Measurements from ENCODE around the gene MAP9.
"Not testable (repeated sequence)": the region's sequence is repeated elsewhere in the genome, so short reads cannot be mapped to it uniquely, and the experiment has no call there.

The MAP9 gene

DNA sequence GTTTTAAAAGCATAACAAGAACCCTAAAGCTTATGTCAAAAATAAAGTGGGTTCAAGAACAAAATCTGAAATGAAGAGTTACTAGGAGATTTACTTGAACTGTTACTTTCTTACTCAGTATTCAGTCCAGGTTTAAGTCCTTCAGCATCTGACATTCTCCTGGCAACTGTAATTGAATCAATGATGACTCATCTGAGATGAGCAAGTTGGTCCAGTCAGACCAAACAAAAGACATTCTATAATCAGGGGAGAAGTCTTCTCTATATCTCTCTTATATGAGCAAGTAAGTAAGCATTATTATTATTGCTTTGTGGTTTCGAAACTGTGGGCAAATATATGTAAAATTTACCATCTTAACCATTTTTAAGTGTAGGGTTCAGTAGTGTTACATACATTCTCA, 34.6 kb downstream of the MAP9 start:
- no peak for DNase-seq (ENCODE audit: low read depth)

DNA sequence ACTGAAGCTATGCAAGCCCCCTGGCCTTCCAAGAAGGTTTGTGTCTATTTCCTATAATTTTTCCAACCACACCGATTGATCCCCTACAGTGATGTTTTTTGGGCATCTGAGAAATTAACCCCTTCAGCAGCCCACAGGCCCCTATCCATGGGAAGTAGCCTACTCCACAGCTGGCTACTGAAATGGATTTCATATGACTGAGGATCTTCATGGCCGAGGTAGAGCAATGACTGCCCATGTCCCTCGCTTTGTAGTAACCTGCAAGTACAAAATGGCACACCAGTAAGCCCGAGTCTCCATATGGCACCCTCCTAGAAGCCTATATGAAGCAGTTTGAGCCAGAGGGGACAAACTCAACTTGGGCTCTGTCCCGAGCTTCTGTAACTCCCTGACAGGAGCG, 36.8 kb downstream of the MAP9 start:
- no peak for DNase-seq (ENCODE audit: low read depth)

DNA sequence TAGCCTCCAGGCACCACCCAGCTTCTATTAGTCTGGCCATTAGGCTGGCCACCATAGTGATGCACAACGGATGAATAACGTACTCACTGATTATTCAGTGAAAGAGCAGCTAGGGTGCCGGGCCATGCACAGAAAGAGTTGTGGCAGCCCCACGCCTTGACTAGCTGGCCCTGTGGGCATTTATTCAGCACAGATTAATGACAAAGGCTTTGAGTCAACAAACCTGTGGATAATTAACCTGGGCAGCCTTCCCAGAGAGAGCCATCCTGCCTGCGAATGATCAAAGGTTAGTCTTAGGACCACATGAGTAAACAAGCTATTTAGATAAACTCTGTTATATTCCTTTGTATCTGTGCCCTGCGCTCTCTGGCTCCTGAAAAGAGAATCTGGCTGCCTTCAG, 37.2 kb downstream of the MAP9 start:
- DNase-seq (ENCODE audit: low read depth): no peak

DNA sequence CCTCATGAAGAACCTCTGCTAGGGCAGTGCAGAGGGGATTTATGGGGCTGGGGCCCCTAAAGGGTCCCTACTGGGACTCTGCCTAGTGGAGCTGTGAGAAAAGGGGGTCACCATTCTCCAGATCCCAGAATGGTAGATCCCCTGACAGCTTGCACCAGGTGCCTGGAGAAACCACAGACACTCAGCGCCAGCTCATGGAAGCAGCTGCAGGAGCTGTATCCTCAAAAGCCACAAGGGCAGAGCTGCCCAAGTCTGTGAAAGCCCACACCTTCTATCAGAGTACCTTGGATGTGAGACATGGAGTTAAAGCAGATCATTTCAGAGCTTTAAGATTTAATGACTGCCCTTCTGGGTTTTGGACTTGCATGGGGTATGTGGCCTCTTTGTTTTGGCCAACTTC, 38.6 kb downstream of the MAP9 start:
- no peak for DNase-seq (ENCODE audit: low read depth)

DNA sequence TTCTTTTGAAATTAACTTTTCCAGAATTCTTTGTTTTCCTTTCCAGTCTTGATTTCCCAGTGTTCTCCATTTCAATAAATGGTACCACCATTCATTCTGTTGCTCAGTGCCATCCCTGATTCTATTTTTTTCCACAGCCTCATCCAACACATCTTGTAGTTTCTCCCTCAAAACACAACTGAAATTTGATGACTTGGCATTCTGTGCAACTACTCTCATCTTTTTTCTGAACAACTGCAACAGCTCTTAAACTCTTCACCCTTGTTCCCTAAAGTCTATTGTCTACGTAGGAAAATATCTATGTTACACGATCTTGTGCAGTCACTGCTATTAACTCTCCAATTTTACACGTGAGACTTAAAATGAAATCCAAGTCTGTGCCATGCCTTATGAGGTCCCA, 40.5 kb downstream of the MAP9 start:
- DNase-seq (ENCODE audit: low read depth): no peak

DNA sequence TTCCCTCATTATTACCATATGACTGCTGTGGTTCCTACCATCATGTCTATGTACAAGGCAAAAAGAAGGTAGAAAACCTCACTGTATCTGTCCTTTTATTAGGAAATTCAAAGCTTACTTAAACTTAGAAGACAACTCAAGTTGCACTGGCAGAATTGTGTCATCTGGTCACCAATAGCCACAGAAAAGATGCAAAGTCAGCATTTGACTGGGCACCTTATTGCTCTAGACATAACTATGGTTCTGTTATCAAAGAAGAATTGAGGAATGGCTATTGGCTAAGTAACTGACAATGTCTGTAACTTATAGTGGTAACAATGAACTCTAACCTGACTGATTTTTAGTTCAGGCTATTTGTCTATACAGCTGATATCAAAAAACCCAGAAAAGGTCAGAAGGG, 45.3 kb downstream of the MAP9 start:
- DNase-seq (ENCODE audit: low read depth): no peak

DNA sequence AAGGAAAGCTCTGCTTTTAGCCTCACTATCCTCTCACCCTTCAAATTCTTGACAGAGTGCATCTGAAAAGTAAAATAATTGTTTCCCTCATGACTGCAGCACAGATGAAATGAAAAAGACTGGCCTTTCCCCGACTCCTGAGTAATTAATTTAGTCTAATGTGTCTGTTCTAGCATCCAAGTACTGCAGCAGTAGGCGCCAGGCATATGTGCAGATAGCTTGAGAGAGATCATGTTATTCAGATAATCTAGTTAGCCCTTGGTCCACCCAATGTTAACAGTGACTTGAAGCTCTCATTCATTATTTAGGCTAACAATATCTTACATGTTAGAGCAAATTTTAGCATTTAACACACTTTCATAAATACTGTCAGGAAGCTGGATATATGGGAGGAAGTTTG, 54.0 kb downstream of the MAP9 start:
- no peak for DNase-seq (ENCODE audit: low read depth)

DNA sequence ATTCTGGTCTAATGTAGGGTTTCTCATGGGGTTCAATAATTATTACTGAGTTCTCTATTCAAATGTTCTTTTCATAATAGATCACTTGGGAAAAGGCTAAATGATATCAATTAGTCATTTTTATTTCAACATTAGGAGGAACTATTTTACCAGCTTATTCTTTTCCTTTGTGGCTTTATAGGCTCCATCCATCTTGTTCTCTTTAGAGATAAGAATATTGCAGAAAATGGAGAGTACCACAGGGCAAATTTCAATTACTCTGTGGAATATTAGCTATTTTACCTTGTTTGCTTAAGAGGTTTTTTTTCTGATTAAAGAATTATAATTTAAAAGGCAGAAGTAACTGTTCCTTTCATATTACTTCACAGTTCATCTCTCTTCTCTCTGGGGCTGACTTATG, 55.8 kb downstream of the MAP9 start:
- DNase-seq (ENCODE audit: low read depth): no peak

DNA sequence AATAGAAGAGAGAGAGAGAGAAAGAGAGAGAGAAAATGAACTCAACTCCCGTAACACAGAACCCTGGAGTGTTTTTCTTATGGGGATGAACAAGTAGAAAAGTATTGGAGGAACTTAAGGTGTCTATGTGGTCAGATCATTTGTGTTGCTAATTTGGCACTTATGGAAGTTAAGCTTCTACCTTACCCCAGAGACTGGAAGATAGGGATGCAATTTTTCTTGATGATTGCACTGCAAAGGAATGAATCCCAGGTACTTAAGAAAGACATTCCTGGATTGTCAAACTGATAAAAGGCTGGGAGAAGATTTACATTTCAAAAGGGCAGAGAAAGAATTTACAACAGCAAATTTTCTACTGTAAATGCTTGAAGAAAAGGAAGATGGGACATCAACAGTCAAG, 57.2 kb downstream of the MAP9 start:
- no peak for DNase-seq (ENCODE audit: low read depth)

DNA sequence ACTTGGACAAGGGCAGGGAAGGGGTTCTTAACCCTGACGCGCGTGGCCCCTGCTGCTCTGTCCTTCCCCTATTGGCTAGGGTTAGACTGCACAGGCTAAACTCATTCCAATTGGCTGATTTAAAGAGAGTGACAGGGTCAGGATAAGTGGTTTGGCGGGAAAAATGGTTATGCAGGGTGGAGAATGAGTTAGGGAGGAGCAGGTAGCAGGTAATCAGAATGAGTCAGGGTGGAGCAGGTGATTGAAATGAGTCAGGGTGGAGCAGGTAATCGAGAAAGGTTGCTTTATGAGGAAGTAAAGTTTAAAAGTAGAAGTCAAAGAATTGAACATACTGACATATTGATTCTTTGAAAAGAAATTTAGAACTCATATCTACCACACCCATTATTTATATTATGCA, 64.7 kb downstream of the MAP9 start:
- DNase-seq (ENCODE audit: low read depth): not testable (repeated sequence)

DNA sequence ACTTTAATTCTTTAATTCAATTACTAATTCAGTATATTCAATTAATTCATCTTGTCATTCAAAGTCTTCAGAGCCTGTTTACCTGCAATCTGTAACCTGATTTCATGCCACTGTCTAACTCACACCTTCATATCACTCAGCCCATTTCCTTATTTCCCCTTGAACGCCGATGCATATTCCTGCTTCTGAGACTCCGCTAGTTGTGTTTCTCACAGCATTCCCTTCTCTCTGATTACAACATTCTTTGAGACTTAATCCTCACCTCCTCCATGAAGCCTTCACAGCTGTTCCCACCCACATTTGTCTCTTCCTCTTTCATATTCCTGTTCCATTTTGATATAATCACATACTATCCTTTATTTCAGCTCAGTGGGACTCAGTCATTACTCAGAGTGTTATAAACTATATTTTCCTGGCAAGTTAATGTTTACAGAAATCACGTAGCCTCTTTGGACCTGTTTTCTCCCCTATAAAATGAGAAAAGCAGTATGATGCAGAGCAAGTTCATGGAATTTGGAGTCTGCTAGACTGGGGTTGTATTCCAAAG, 69.0 kb downstream of the MAP9 start:
- DNase-seq (ENCODE audit: low read depth): no peak

DNA sequence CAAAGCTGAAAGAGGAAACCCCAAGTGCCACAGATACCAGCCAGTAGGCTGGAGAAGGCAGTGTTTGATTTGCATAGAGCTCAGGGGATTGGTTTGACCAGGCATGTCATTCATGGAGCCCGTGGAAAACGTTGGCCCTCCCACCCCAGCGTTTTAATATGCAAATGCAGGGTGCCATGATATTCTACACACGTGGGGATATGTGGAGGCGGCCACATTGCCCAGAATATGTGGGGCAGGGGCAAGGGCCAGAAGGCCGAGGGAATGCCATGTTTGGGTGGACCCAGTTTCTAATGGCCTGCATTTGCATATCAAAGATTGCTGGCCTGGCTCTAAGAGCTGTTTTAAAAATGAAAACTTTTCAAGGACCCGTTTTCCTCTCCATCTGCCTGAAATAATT, 71.1 kb downstream of the MAP9 start:
- DNase-seq (ENCODE audit: low read depth): no peak

DNA sequence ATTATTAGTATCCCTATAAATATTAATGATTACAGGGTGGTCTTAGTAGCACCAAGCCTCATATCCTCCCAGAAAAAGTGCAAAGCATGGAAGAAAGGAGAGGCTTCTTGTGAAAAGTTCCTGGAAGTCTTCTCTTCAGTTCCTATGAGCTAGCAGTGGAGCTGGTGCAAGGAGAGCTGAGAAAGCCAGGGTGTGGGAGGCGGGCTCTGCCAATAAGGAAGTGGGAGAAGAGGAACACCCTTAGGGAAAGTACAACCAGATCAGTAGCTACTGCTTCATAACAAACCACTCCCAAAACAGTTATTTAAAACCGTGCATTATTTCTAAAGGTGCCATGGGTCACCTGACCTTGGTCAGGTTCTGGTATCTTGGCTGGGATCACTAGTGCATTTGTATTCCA, 72.4 kb downstream of the MAP9 start:
- no peak for DNase-seq (ENCODE audit: low read depth)

DNA sequence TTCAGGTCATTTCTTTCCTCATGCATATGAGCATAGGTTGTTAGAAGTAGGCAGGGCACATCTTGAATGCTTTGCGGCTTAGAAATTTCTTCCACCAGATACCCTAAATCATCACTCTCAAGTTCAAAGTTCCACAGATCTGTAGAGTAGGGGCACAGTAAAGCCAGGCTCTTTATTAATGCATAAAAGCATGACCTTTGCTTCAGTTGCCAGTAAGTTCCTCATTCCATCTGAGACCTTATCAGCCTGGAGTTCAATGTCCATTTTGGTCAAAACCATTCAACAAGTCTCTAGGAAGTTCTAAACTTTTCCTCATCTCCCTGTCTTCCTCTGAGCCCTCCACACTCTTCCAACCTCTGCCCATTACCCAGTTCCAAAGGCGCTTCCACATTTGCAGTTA, 77.7 kb downstream of the MAP9 start:
- DNase-seq (ENCODE audit: low read depth): no peak

All from stimulated activated CD8-positive, alpha-beta memory T cell treated with anti-CD3 and anti-CD28 coated beads, Interleukin-15, amount 100 ng/mL, for 24 hours (primary cell).